Hepatocyte (in vitro differentiated cells): ENCODE results near the gene ATG3. TPM values are rescaled to one million over a fixed set of nuclear protein-coding genes. Genes with fewer than 3 reads are reported as not detected.

Experiments
- DNase-seq: peaks from one replicate; pipeline ENCODE4 v3.0.0-alpha.2; 2016; ENCODE audit warnings: low spot score
- H2AFZ ChIP-seq: fragments of 200-600 bp; sonication (generic); 2 replicates; pipeline ENCODE4 v1.6.0; 2016; ENCODE audit warnings: antibody characterized with exemption, mild to moderate bottlenecking
- H3K27ac ChIP-seq: fragments of 200-600 bp; sonication (generic); 2 replicates; pipeline ENCODE4 v1.5.1; 2016; ENCODE audit warnings: mild to moderate bottlenecking
- H3K27me3 ChIP-seq: fragments of 200-600 bp; sonication (generic); 2 replicates; pipeline ENCODE4 v1.6.1; 2016
- H3K36me3 ChIP-seq: fragments of 200-600 bp; sonication (generic); replicated peaks from 2 replicates; pipeline ENCODE4 v1.5.1; 2016; ENCODE audit warnings: low read depth; ENCODE audit not compliant: insufficient read depth
- H3K4me1 ChIP-seq: fragments of 200-600 bp; sonication (generic); 2 replicates; pipeline ENCODE4 v1.5.1; 2016; ENCODE audit warnings: mild to moderate bottlenecking, moderate library complexity; ENCODE audit not compliant: insufficient read depth
- H3K4me2 ChIP-seq: fragments of 200-600 bp; sonication (generic); 2 replicates; pipeline ENCODE4 v1.6.0; 2016
- H3K4me3 ChIP-seq: fragments of 200-600 bp; sonication (generic); 2 replicates; pipeline ENCODE4 v1.5.1; 2016; ENCODE audit warnings: mild to moderate bottlenecking
- H3K79me2 ChIP-seq: fragments of 200-600 bp; sonication (generic); 2 replicates; pipeline ENCODE4 v1.6.0; 2017; ENCODE audit warnings: mild to moderate bottlenecking
- H3K9me2 ChIP-seq: fragments of 200-600 bp; sonication (generic); replicated peaks from 2 replicates; pipeline ENCODE4 v1.6.0; 2017; ENCODE audit warnings: mild to moderate bottlenecking; ENCODE audit not compliant: insufficient read depth
- H3K9me3 ChIP-seq: fragments of 200-600 bp; sonication (generic); 2 replicates; pipeline ENCODE4 v1.5.1; 2016; ENCODE audit warnings: low read depth, mild to moderate bottlenecking
- H4K20me1 ChIP-seq: fragments of 200-600 bp; sonication (generic); 2 replicates; pipeline ENCODE4 v1.6.0; 2016; ENCODE audit warnings: mild to moderate bottlenecking; ENCODE audit not compliant: insufficient read depth, poor library complexity, severe bottlenecking
- EZH2 ChIP-seq: fragments of 200-600 bp; sonication (generic); IDR thresholded peaks from 2 replicates; pipeline ENCODE4 v1.6.1; 2016; ENCODE audit warnings: antibody characterized with exemption, mild to moderate bottlenecking, borderline replicate concordance
- EZH2phosphoT487 ChIP-seq: fragments of 200-600 bp; sonication (generic); IDR thresholded peaks from one replicate; pipeline ENCODE4 v1.6.1; 2018; ENCODE audit warnings: antibody characterized with exemption, mild to moderate bottlenecking, low read depth, moderate library complexity; ENCODE audit not compliant: unreplicated experiment, severe bottlenecking
- WGBS: methylation state at CpG from one replicate; pipeline ENCODE4 v1.1.6; 2016; ENCODE audit warnings: low lambda C conversion rate; ENCODE audit errors: missing lambda C conversion rate; 5-methylcytosine and 5-hydroxymethylcytosine counted together
- polyA plus RNA-seq: library from polyadenylated mRNA; unstranded; fragments of >200 nt; fragmentation: Nextera tagmentation; extraction: Ambion mirVana; gene quantifications from 2 replicates; pipeline ENCODE4 v1.2.1, GENCODE V29; 2016
- total RNA-seq: library from RNA; depleted of rRNA; stranded (reverse); fragments of >200 nt; gene quantifications from 2 replicates; pipeline ENCODE4 v1.2.3, GENCODE V29; 2014
- TF ChIP-seq, protein P1 (sequence below): fragments of 200-600 bp; sonication (generic); IDR thresholded peaks from 2 replicates; pipeline ENCODE4 v1.5.1; 2016; ENCODE audit warnings: antibody characterized with exemption, mild to moderate bottlenecking; ENCODE audit not compliant: poor library complexity

Gene ATG3
- total and polyA plus RNA-seq, 2 experiments from 2014 or later: 33.7 to 62.5 TPM

DNA sequence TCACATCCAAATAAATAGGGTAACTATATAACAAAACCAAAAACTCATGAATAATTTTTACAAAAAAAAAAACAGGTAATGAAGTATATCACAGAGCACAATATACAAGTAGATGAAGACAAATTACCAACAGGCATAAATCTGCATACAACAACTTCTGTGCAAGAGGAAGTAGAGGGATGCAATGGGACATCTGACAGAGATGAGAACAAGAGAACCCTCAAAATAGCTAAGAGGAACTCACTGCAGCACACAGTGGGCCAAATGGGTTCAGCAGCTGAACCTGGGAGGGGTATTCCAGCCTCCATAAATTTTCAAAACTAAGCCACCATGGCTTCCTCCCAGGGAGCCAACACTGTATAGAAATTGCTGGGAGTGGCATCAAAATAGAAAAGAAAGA, 52.9 kb downstream of the ATG3 start:
- H3K9me2 ChIP-seq: no peaks in the 10 kb centered on the region

GRCh38 chr3:112508261-112508660, 53.5 kb downstream of the ATG3 start:
- Histone ChIP-seq H2AFZ (no peak overlapping the region), H3K27me3 (no peaks in the 10 kb centered on the region), H3K4me3 (no peak overlapping the region), H3K4me2 (no peak overlapping the region), H3K9me2 (no peaks in the 10 kb centered on the region), H3K79me2 (no peaks in the 10 kb centered on the region), H3K4me1 (no peaks in the 10 kb centered on the region), H3K36me3 (no peaks in the 10 kb centered on the region), H4K20me1 (no peaks in the 10 kb centered on the region), H3K9me3 (no peaks in the 10 kb centered on the region), H3K27ac (no peak overlapping the region)
- 68% methylated on average over 2 of the region's 2 CpGs for WGBS
- no peak for DNase-seq
- no peak for TF ChIP-seq EZH2phosphoT487
- TF ChIP-seq, protein P1, sequence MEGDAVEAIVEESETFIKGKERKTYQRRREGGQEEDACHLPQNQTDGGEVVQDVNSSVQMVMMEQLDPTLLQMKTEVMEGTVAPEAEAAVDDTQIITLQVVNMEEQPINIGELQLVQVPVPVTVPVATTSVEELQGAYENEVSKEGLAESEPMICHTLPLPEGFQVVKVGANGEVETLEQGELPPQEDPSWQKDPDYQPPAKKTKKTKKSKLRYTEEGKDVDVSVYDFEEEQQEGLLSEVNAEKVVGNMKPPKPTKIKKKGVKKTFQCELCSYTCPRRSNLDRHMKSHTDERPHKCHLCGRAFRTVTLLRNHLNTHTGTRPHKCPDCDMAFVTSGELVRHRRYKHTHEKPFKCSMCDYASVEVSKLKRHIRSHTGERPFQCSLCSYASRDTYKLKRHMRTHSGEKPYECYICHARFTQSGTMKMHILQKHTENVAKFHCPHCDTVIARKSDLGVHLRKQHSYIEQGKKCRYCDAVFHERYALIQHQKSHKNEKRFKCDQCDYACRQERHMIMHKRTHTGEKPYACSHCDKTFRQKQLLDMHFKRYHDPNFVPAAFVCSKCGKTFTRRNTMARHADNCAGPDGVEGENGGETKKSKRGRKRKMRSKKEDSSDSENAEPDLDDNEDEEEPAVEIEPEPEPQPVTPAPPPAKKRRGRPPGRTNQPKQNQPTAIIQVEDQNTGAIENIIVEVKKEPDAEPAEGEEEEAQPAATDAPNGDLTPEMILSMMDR: no peak
- no peak for TF ChIP-seq EZH2

More for the DNA sequence above, 52.9 kb downstream of the ATG3 start:
- Histone ChIP-seq H3K27ac (no peak overlapping the region), H3K4me2 (no peak overlapping the region), H4K20me1 (no peaks in the 10 kb centered on the region), H3K36me3 (no peaks in the 10 kb centered on the region), H3K9me3 (no peaks in the 10 kb centered on the region), H3K4me3 (no peak overlapping the region), H3K4me1 (no peaks in the 10 kb centered on the region), H2AFZ (no peak overlapping the region), H3K79me2 (no peaks in the 10 kb centered on the region), H3K27me3 (no peaks in the 10 kb centered on the region)
- no peak for DNase-seq
- TF ChIP-seq EZH2 (no peak), EZH2phosphoT487 (no peak)
- TF ChIP-seq, protein P1: no peak

DNA sequence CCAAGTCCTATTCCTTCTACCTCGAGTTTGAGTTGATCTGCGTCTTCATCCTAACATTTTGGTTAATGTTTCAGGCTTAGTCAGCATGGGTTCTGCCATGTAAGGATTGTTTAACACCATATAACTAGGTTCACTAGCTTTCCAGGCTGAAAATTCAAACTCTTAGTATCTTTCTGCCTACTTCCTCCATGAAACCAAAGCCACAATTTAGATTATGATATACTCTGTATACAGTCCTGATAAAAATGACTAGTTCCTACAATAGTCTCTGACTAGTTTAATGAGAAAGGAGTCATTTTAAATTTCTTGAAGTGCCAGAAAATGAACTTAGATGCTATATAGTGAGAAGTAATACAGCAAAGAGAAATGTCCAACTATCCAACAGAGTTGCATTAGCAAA, 55.9 kb downstream of the ATG3 start:
- H3K27ac ChIP-seq: no peak overlapping the region
- no peak for DNase-seq
- H3K4me3 ChIP-seq: no peak overlapping the region
- H2AFZ ChIP-seq: no peak overlapping the region
- no peaks in the 10 kb centered on the region for H3K36me3 ChIP-seq
- no peaks in the 10 kb centered on the region for H3K27me3 ChIP-seq
- TF ChIP-seq EZH2 (no peak), EZH2phosphoT487 (no peak)
- TF ChIP-seq, protein P1: no peak
- H3K4me1 ChIP-seq: no peaks in the 10 kb centered on the region
- no peak overlapping the region for H3K4me2 ChIP-seq
- H3K79me2 ChIP-seq: no peaks in the 10 kb centered on the region
- no peaks in the 10 kb centered on the region for H4K20me1 ChIP-seq
- H3K9me2 ChIP-seq: no peaks in the 10 kb centered on the region
- WGBS: 30% methylated on average over 2 of the region's 2 CpGs
- no peaks in the 10 kb centered on the region for H3K9me3 ChIP-seq

GRCh38 chr3:112504123-112504522, 57.6 kb downstream of the ATG3 start:
- 97% methylated on average over 3 of the region's 3 CpGs for WGBS
- Histone ChIP-seq H3K27me3 (no peaks in the 10 kb centered on the region), H3K4me3 (no peak overlapping the region), H4K20me1 (no peaks in the 10 kb centered on the region), H3K27ac (no peak overlapping the region), H3K79me2 (no peaks in the 10 kb centered on the region), H3K9me2 (no peaks in the 10 kb centered on the region), H2AFZ (no peak overlapping the region), H3K4me1 (no peaks in the 10 kb centered on the region), H3K9me3 (no peaks in the 10 kb centered on the region), H3K4me2 (no peak overlapping the region), H3K36me3 (no peaks in the 10 kb centered on the region)
- DNase-seq: no peak
- TF ChIP-seq, protein P1: no peak
